Embryonic facial prominence (tissue), 1 donor: ENCODE results near the gene TEX29.

ENCODE experiments used
- DNase-seq: peaks from one replicate; pipeline ENCODE4 v3.0.0-alpha.2; 2016; ENCODE audit errors: extremely low spot score

Gene TEX29

GRCh38 chr13:111319998-111320911 is at the start of gene TEX29:
TSS of gene TEX29 (plus strand) at chr13:111320642. CDS start at chr13:111320891, 249 bp downstream.
- DNase-seq, result no peak

DNA sequence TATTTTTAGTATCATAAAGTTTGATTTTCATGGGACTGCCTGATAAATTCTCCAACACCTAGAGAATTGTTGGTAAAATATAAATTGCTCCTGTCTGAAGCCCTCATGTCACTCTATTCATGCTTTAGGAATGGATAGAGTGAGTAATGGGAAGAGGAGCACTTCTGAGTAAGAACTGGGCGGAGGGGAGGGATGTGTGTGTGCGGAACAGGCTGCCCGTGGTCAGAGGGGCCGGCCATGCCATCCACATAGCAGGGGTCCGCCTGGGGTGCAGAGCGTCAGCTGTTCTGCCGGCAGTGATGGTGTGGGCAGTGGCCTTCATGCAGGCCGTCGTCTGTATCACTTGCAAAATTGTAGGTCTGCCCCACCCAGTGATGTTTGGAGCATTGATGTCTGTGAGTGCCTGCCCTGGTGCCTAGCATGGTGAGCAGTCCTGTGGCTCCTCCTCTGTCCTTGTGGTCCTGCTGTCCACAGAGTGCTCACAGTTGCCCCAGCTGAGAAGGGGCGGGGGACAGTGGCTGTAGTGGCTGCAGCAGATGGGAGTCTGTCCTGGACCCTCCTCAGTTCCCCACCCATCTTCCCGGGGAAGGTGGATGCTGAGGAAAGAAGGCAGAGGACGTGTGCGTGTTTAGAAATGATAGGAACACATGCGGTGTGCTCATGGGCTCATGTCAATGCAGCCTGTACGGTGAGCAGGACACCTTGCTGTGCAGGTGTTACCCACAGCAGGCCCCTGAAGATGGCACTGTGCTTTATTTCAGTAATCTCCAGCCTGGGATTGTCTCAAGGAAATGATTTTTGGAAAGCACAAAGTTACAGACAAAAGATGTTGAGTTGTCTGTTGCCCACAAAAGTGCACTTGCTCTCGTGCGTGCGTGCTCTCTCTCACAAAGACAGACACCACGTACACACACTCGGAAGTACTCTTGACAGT is 49.4 kb upstream of the TEX29 start:
- no peak for DNase-seq

DNA sequence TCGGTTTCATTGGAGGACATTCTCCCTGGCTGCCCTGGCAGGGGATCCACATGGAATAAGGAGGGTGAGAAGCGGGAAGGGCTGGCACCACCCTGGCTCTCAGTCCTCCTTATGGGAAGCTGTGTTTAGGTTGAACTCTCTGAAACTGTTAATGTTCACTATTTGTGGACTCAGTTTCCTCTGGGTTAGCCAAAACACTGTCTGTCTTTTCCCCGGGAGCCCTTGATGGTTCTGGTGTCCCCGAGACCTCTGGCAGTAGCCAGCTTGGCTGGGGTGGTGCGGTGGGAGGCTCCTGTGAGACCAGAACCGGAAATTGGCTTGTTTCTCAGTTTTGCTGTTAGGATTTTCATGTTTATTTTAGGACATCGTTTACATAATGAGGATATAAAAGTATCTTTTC is 48.3 kb upstream of the TEX29 start:
- DNase-seq, result no peak

GRCh38 chr13:111275382-111275781 is 45.1 kb upstream of the TEX29 start:
- no peak for DNase-seq

DNA sequence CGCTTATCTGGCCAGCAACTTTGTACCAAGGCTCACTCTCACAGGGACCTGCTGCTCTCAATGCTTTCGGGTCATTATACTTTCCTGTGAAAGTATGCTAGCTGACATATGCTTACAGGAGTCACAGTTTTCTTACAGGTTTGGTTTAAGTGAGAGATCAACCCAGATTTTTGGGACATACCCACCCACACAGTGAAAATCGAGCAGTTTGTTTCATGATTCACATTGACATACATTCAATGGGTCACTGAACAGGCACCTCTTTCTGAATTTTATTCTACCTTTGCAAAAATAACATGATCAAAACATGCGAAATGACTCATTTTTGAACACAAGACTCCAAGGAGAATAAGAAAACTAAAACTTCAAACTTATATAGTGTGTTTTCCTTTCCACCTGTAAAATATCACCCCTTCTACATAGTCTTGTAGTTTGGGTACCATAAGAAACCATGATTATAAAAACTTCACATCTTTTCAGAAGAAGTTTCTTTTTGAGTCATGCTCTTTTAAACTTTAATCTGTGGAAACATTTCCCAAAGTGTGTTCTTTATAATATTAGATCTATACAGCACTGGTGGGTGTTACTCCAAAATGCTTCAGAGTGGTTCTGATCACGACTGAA is 44.3 kb upstream of the TEX29 start:
- no peak for DNase-seq

DNA sequence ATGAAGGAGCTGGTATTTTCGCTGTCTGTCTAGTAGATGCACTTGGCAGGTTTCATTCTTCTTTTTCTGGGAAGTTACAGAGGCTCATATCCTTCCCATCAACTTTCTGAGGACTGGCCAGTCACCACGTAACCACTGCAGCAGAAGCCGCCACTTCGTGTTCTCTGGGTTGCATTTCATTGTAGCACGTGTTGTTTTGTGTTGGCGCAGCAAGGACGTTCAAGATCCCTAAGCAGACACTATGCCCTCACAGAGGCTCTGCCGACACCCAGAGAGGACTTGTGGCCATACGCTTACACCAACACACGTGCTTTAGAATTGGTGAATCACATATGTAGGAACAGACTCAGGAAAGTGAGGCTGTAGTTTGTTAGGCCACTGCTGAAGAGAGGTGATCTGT is 42.2 kb upstream of the TEX29 start:
- no peak for DNase-seq

GRCh38 chr13:111278743-111279652 is 41.4 kb upstream of the TEX29 start:
- DNase-seq, result no peak

DNA sequence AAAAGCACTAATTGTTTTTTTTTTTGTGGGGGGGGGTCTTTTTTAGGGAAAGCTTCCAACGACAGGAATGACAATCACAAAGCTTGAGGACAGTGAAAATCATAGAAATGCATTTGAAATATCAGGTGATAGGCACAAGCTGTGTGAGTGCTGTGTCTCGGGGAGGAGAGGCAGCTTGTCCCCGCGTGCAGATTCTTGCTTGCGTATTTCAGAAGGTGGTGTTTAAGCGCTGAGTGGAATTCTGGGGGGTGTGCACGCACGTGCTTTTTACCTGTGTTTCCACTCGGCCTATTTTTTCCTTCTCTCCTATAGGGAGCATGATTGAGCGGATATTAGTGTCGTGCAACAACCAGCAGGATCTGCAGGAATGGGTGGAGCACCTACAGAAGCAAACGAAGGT is 40.2 kb upstream of the TEX29 start:
- DNase-seq, result no peak

DNA sequence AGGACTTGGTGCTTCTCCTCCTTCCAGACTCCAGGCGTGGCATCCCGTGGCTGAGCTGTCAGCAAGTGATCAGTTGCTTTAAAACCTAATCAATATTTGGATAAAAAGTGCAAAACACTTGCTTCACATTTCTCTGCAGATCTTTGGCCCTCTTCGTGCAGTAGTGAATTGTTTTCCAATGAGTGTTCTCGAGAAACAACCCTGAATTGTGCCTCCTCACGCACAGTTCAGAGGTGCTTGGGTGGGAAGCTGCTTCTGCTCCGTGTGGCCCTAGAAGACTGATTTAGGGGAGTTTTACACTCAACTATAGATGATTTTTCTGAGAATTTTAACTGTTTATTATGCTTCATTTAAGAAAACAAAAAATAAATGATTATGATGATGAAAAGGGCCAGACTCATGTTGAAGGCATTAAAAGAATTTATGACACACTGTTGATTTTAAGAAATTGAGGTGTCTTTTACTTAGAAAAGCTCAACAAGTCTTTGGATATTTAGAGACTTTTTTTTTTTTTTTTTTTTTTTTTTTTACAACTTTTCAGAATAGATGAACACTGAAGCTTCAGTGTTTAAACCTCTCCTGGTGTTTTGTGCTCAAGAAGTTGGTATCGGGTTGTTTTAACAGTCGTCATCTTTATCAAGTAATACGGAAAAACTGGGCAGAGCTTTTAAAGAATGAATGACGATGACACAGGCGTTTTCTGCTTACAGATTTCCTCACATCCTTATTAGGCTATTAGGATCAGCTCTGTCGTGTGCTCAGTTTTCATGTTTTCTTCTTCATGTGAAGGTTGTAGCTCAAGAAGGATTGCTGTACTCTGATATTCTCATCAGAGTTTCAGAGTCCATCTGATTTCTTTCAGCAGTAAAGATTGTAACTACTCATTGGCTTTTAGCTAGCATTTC is 39.5 kb upstream of the TEX29 start:
- DNase-seq, result no peak

DNA sequence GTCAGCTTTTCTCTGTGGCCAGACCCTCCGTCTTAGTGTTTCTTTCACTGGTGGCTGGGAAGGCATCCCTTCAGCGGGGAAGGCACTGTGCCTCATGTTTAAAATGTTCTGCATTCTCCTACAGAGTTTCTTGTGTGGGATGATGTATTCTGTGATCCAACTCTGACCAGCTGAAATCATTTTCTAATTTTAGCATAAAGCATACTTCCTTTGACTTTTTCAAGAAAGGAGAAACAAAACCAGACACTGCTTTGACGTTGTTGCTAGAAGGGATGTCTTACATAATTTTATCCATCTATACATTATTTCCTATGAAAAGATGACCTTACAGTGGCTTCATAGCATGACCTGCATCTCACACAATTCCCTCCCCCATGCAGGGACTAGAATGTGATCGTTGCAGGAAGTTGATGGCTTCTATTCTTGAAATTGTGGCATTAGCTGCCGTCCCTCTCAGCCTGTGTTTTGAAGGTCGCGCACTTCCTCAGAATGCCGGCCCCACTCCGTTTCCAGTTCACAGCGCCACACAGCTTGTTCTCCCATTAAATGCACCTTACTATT is 38.6 kb upstream of the TEX29 start:
- DNase-seq, result no peak

GRCh38 chr13:111282425-111282824 is 38.0 kb upstream of the TEX29 start:
- DNase-seq, result no peak

- DNase-seq, result no peak
Measured at GRCh38 chr13:111282997-111283396, 37.4 kb upstream of the TEX29 start.

DNA sequence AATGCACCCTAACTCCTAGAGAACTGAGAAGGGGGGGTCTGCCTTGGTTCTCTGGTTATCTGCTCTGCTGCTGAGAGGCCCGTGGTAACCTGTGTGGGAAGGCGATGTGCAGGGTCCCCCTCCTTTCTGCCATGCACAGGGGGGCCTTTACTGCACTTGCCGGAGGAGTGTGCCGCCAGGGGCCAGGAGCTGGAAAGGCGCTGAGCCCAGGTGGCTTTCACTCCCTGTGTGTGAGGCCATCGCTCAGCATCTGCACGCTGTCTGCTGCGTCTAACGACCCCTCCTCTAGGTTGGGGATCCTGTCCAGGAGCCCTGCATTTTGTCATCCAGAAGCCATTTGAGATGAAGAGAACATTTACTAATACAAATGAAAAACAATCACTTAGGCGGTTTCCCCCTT is 37.0 kb upstream of the TEX29 start:
- DNase-seq, result no peak

- no peak for DNase-seq
Measured at GRCh38 chr13:111283991-111284390, 36.5 kb upstream of the TEX29 start.

DNA sequence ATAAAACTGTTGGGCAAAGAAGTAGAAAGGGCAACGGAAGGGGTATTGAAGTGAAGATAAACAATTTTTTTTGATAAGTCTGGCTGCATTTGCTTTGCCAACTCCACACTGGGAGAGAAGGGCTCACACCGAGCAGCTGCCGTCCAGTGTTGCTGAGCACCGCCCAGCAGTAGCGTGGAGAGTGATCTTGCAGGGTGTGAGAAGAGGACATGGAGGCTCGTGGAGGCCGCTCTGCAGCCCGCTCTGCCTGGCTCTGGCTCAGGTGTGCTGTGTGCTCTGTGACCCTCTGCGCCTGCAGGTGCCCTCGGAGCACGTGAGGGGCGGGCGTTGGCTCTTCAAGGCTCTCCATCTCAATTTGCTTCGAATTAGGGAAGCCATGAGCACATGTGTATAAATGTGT is 35.9 kb upstream of the TEX29 start:
- no peak for DNase-seq

DNA sequence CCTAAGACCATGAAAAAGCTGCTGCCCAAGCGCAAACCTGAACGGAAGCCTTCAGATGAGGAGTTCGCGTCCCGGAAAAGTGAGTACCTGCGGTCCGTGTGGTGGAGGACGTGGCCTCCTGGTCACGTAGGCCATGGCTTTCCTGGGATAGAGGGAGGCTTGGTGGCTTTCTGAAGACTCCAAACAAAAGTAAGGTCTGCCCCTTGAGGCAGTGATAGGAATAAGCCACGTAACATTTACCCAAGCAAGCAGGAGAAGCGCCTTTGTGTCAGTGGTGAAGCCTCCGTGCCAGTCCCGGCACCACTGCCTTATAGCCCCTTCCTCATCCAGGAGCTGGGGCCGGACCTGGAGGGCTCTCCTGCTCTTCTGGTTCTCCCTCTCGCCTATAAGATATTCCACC is 34.3 kb upstream of the TEX29 start:
- DNase-seq, result no peak

DNA sequence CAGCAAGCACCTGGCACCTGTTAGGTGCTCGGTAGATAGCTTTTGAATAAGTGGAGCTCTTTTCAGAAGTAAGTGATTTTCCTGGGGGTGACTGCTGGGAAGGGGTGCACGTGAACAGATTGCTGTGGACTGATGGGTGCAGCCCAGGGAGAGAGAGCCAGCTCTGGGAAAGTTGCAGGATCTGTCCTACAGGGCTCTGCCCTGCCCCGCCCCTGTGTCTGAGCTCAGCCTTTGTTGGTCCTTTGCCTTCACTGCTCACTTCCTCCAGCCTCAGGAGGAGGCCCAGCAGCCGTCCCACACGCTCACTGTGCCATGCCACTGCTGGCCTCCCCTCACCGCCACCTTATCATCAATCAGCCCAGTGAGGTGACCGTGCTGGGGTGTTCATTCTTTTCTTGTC is 33.7 kb upstream of the TEX29 start:
- no peak for DNase-seq

DNA sequence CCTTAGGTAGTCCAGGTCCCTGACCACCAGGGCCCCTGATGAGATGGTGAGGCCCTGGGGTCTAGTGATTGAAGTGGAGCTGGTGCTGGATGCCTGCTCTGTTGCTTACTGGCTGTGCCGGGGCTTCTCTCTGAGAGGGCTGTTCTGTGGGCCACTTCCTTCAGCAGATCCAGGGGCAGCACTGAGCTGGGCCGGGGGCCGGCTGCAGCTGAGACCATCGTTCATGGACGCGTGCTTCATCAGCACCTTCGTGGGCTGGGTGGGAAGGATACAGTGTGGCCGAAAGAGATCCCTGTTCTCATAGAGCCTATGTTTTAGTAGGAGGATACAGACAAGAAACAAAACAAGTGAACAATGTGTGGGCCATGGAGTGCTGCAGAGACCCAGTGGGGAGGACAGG is 33.2 kb upstream of the TEX29 start:
- no peak for DNase-seq

DNA sequence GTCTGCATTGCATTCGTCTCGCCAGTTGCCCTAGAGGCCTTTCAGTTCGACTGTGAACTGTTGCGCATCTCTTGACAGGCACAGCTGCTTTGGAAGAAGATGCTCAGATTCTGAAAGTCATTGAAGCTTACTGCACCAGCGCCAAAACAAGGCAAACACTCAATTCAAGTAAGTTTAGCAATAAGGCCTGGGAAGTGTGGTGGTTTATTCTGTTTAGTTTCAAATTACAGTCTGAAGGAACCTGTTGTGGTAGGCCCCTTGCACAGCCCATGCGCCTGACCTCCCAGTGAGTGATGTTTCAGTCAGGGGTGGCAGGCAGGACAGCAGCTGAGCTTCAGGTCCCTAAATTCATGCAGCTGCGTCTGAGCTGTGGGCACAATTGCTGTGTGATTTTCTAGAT is 32.2 kb upstream of the TEX29 start:
- no peak for DNase-seq

DNA sequence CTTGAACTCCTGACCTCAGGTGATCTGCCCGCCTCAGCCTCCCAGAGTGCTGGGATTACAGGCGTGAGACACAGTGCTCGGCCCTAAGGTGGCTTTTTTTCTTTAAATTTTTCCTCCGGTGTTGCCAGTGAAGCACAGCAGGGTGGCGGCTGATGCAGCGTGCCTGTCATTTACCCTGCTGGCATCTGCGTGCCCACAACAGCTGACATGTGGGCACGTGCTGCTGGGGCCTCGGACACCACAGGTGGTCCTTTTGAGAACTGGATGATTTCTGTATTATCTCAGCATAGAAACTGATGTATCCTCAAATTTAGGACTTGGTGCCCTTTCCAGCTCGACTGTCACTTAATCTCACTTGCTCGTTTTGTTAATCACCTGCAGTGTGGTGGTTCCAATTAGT is 31.2 kb upstream of the TEX29 start:
- no peak for DNase-seq
